Peyer's patch (tissue), 4 donors: Measurements from ENCODE around the gene MT1M. TPM values are rescaled to one million over a fixed set of nuclear protein-coding genes. Genes with fewer than 3 reads are reported as not detected.
"Not testable (repeated sequence)": the region's sequence is repeated elsewhere in the genome, so short reads cannot be mapped to it uniquely, and the experiment has no call there.

Experiments used
- DNase-seq, 3 donors: peaks; one replicate each; pipeline ENCODE4 v3.0.0-alpha.2; 2017 to 2019
- H3K27ac ChIP-seq, 4 donors: fragments of 200-600 bp; sonication (generic); one replicate each; pipeline ENCODE4 v1.5.1; 2016 to 2019
- H3K27me3 ChIP-seq, 2 donors: fragments of 200-600 bp; sonication (generic); one replicate each; pipeline ENCODE4 v1.5.1; 2019
- H3K36me3 ChIP-seq, 3 donors: fragments of 200-600 bp; sonication (generic); one replicate each; pipeline ENCODE4 v1.5.1; 2016 to 2019
- H3K4me1 ChIP-seq, 4 donors: fragments of 200-600 bp; sonication (generic); one replicate each; pipeline ENCODE4 v1.5.1; 2016 to 2019
- H3K4me3 ChIP-seq, 4 donors: fragments of 200-600 bp; sonication (generic); 1 replicate in 3 of 4; 2 replicates in 1 of 4; pipeline ENCODE4 v1.5.1; 2016 to 2019; ENCODE audit warnings: mild to moderate bottlenecking in 1 of 4
- H3K9me3 ChIP-seq, 4 donors: fragments of 200-600 bp; sonication (generic); one replicate each; pipeline ENCODE4 v1.5.1; 2016 to 2019; ENCODE audit warnings: mild to moderate bottlenecking in 1 of 4
- POLR2A ChIP-seq, 2 donors: fragments of 450-650 bp; IDR thresholded peaks; one replicate each; pipeline ENCODE4 v1.5.1; 2017; ENCODE audit warnings: antibody characterized with exemption in 2 of 2, mild to moderate bottlenecking in 2 of 2, moderate library complexity in 2 of 2
- total RNA-seq, 4 donors: library from RNA; depleted of rRNA; stranded (reverse); fragments of >200 nt; gene quantifications; one replicate each; pipeline ENCODE4 v1.1.0, GENCODE V29; 2016
- TF ChIP-seq, protein P1 (sequence below), 6 experiments: fragments of 450-650 bp in 4 of 6; fragments of 200-600 bp in 2 of 6; sonication (generic) in 1 of 6; IDR thresholded peaks; one replicate each; pipeline ENCODE4 v1.5.1; 2017 to 2019; ENCODE audit warnings: antibody characterized with exemption in 6 of 6, mild to moderate bottlenecking in 3 of 6, moderate library complexity in 1 of 6

MT1M gene
- total RNA-seq, 4 donors from 2014 or later = 3.5 to 252 (median 11.3) TPM

DNA sequence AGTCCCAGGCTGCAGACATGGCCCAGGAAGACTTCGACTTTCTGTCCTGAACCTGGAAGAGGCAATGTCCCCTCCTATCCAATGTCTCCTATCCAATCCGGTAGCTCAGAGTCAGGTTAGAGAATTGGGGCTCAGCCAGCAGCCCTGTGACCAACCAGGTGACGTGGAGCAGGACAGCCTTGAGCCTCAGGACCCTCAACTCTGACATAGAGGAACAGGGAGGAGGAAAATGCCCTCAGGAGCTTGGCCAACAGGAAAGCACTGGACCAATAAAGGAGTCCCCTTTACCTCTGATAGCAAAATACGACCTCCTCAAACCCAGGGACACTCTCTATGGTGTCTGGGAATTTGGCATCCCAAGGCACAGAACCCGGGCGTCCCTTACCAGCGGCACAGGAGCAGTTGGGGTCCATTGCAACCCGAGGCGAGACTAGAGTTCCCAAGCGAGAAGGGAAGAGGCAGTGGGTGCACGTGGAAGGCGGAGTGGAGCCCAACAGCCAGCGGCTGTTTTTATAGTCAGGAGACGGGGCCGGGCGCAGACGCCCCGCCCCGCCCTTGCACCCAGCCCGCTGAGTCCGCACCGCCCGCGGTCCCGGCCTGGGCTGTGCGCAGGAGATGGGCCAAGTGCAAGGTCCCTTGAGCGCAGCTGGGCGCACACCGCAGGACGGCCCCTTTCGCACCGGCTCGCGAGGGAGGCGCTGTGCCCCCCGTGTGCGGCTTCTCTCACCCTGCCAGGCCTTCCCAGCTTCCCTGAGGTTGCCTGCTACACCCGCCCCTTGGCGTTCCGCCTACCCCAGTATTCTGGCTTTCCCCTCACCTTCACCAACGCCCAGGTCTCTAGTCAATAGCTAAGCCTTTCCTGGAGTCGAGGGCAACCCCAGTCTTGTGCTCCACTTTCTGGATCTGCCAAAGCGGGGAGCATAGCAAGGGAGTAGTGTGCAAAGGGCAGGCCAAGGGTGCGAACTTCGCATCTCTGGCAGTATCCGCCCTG is 35.4 kb downstream of the MT1M start, which contains the start of gene MT1G:
Gene MT1G, minus strand, starts transcription at position 485 of the 991 bp plus-strand sequence. Its CDS starts 72 bp downstream, at position 413.
- Histone ChIP-seq H3K36me3 (no peaks in the 10 kb centered on the region), H3K4me3 (peak within 1 kb of the TSS in 2 of 4 donors; percentile 34 to 56), H3K27ac (peak within 1 kb of the TSS in 2 of 4 donors; percentile 48 to 93), H3K27me3 (no peaks in the 10 kb centered on the region), H3K4me1 (peaks cover 0 to 25% (median 0%) of the 10 kb centered on the region in 4 donors), H3K9me3 (no peaks in the 10 kb centered on the region)
- peak in 2 of 3 donors; percentile 76 to 94 for DNase-seq
- TF ChIP-seq, protein P1, sequence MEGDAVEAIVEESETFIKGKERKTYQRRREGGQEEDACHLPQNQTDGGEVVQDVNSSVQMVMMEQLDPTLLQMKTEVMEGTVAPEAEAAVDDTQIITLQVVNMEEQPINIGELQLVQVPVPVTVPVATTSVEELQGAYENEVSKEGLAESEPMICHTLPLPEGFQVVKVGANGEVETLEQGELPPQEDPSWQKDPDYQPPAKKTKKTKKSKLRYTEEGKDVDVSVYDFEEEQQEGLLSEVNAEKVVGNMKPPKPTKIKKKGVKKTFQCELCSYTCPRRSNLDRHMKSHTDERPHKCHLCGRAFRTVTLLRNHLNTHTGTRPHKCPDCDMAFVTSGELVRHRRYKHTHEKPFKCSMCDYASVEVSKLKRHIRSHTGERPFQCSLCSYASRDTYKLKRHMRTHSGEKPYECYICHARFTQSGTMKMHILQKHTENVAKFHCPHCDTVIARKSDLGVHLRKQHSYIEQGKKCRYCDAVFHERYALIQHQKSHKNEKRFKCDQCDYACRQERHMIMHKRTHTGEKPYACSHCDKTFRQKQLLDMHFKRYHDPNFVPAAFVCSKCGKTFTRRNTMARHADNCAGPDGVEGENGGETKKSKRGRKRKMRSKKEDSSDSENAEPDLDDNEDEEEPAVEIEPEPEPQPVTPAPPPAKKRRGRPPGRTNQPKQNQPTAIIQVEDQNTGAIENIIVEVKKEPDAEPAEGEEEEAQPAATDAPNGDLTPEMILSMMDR (IDR thresholded peaks at IDR 0.05) = no peak
- peak; percentile 57 to 85 for TF ChIP-seq POLR2A (IDR thresholded peaks at IDR 0.05)

DNA sequence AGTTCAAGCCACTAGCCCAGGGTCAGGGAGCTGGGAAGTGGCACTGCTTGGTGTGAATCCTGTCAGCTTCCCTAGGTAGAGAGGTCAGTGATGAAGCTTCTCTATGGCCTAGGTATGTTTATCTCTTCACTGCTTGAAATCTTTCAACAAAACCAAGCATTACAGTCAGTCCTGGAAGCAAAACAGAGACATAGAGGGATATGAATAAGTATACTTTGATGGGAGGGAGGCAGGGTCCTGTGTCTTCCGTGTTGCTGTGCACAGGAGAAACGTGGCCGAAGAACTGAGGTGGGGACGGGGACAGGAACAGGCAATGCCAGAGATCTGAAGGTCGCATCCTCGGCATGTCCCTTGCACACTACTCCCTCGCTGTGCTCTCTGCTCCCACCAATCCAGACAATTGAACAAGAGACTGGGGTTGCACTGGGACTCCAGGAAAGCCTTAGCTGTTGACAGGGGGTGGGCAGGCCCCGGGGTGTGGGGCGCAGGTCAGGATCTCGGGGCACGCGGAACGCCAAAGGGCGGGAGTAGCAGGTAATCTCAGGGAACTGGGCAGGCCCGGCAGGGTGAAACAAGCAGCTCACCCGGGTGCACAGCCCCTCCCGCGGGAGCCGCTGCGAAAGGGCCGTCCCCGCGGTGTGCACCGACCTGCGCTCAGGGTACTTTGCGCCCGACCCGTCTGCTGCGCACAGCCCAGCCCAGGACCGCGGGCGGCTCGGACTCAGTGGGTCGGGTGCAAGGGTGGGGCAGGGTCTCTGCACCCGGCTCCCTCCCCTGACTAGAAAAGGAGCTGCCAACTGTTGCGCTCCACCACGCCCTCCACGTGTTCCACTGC is 36.8 kb downstream of the MT1M start, which contains the start of gene MT1H:
Gene MT1H, plus strand, starts transcription at position 810 of the 835 bp plus-strand sequence. CDS start 71 bp downstream, outside the sequence.
- H3K4me1 ChIP-seq = peaks cover 0 to 21% (median 0%) of the 10 kb centered on the region in 4 donors
- no peaks in the 10 kb centered on the region for H3K36me3 ChIP-seq
- peak within 1 kb of the TSS in 1 of 4 donors; percentile 56 for H3K4me3 ChIP-seq
- peak within 1 kb of the TSS in 1 of 4 donors; percentile 93 for H3K27ac ChIP-seq
- no peak for TF ChIP-seq POLR2A (IDR thresholded peaks at IDR 0.05)
- TF ChIP-seq, protein P1 (IDR thresholded peaks at IDR 0.05) = no peak
- H3K27me3 ChIP-seq = no peaks in the 10 kb centered on the region
- H3K9me3 ChIP-seq = no peaks in the 10 kb centered on the region
- peak in 2 of 3 donors; percentile 53 to 96 for DNase-seq

DNA sequence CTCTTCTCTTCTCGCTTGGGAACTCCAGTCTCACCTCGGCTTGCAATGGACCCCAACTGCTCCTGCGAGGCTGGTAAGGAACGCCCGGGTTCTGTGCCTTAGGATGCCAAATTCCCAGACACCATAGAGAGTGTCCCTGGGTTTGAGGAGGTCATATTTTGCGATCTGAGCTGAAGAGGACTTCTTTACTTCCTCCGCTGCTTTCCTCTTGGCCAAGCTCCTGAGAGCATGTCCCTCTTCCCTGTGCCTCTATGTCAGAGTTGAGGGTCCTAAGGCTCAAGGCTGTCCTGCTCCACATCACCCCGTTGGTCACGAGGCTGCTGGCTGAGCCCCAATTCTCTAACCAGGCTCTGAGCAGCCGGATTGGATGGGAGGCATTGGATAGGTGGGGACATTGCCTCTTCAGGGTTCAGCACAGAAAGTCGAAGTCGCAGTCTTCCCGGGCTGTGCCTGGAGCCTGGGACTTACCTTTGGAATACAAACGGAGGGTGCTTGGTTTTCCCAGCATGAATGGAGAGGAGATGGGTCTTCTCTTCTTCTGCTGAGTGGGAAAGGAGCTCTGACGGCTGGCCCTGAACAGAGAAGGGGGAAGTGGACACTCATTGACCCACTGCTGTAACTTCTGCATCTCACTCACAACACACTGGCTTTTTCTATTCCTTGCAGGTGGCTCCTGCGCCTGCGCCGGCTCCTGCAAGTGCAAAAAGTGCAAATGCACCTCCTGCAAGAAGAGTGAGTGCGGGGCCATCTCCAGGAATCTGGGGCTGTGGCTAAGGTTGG is 37.6 kb downstream of the MT1M start:
- Histone ChIP-seq H3K9me3 (no peaks in the 10 kb centered on the region), H3K4me3 (peak overlapping the region in 1 of 4 donors; percentile 56), H3K27me3 (no peaks in the 10 kb centered on the region), H3K4me1 (peaks cover 0 to 21% (median 0%) of the 10 kb centered on the region in 4 donors), H3K36me3 (no peaks in the 10 kb centered on the region), H3K27ac (no peak overlapping the region)
- no peak for TF ChIP-seq POLR2A (IDR thresholded peaks at IDR 0.05)
- TF ChIP-seq, protein P1 (IDR thresholded peaks at IDR 0.05) = no peak
- no peak for DNase-seq

DNA sequence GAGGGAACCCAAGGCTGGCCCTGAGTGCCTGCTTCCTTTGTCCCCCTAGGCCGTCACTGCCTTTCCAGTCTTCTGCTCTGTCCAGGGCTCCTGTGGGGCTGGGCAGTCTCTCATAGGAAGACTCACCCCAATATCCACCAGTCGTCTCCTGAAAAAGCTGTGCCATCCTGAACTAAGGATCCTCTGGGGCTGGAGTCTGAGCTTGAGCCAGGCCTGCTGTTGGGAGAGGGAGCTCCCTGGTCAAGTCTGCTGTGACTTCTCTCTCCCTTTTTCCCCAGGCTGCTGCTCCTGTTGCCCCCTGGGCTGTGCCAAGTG is 38.1 kb downstream of the MT1M start:
- H3K4me3 ChIP-seq = peak overlapping the region in 1 of 4 donors; percentile 56
- DNase-seq = no peak
- H3K36me3 ChIP-seq = no peaks in the 10 kb centered on the region
- TF ChIP-seq, protein P1 (IDR thresholded peaks at IDR 0.05) = no peak
- TF ChIP-seq POLR2A (IDR thresholded peaks at IDR 0.05) = no peak
- peaks cover 0 to 23% (median 0%) of the 10 kb centered on the region in 4 donors for H3K4me1 ChIP-seq
- H3K27me3 ChIP-seq = peaks cover 0 to 3% of the 10 kb centered on the region in 2 donors
- H3K27ac ChIP-seq = no peak overlapping the region
- no peaks in the 10 kb centered on the region for H3K9me3 ChIP-seq

DNA sequence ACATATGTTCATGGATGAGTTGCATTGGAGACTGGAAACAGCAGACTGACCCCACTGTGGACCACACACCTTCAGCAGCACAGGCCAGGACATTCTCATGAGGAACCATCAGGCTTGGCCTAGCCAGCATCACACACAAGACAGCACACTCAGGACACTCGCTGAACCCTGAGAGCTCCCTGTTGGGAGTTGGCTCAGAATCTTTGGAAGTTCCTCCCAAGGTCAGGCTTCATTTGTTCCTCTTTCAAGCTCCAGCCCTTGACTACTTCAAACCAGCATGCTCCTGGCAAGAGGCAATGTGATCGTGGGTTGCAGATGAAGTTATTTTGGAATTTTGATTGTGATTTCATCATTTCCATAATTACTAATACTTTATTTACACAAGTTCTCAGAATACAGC is 39.2 kb downstream of the MT1M start:
- not testable (repeated sequence) for H3K27me3 ChIP-seq, H3K27ac ChIP-seq, DNase-seq, H3K36me3 ChIP-seq, H3K9me3 ChIP-seq
- peaks cover 0 to 30% (median 2%) of the 10 kb centered on the region in 4 donors for H3K4me1 ChIP-seq
- peak overlapping the region in 1 of 4 donors; percentile 56 for H3K4me3 ChIP-seq

DNA sequence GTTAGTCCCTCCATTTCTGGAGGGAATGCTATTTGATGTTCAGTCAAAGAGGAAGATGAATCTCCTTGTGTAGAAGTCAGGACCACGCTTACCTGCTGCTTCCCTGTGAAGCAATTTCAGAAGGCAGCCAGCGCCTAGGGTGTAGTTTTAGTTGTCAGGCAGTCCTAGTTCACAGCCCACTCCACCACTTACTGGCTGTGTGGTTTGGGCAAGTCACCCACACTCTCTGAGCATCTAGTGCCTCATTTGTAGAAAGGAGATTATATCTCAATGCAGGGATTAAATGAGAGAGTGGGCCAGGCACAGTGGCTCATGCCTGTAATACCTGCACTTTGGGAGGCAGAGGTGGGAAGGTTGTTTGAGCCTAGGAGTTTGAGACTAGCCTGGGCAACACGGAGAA is 39.7 kb downstream of the MT1M start:
- not testable (repeated sequence) for DNase-seq, H3K36me3 ChIP-seq, H3K27me3 ChIP-seq, H3K9me3 ChIP-seq, H3K27ac ChIP-seq, H3K4me3 ChIP-seq
- H3K4me1 ChIP-seq = peaks cover 0 to 30% (median 2%) of the 10 kb centered on the region in 4 donors
